ENCODE measurements around the gene HIBADH.

DNA sequence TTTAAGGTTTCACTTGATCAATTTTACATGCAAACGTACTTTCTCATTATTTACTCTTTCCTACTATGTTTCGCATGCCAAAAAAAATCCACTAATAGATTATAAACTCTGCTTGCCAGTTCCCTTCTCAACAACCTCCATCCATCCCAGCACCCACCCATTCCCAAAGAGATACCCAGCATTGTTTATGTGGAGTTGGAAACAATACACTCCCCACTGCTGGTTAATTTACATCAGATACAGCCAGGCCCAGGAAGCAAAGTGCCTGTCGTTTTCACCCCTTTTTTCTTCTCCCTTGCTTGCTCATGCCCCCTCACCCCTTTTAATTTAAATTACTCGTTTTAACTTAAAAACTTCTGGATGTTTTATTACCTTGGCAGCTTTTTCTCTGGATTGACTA lies 59.9 kb downstream of the HIBADH start:
- TF ChIP-seq, protein P1, sequence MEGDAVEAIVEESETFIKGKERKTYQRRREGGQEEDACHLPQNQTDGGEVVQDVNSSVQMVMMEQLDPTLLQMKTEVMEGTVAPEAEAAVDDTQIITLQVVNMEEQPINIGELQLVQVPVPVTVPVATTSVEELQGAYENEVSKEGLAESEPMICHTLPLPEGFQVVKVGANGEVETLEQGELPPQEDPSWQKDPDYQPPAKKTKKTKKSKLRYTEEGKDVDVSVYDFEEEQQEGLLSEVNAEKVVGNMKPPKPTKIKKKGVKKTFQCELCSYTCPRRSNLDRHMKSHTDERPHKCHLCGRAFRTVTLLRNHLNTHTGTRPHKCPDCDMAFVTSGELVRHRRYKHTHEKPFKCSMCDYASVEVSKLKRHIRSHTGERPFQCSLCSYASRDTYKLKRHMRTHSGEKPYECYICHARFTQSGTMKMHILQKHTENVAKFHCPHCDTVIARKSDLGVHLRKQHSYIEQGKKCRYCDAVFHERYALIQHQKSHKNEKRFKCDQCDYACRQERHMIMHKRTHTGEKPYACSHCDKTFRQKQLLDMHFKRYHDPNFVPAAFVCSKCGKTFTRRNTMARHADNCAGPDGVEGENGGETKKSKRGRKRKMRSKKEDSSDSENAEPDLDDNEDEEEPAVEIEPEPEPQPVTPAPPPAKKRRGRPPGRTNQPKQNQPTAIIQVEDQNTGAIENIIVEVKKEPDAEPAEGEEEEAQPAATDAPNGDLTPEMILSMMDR (IDR thresholded peaks at IDR 0.05; ENCODE audit: insufficient read depth, low read length) = no peak
- TF ChIP-seq, protein P2, sequence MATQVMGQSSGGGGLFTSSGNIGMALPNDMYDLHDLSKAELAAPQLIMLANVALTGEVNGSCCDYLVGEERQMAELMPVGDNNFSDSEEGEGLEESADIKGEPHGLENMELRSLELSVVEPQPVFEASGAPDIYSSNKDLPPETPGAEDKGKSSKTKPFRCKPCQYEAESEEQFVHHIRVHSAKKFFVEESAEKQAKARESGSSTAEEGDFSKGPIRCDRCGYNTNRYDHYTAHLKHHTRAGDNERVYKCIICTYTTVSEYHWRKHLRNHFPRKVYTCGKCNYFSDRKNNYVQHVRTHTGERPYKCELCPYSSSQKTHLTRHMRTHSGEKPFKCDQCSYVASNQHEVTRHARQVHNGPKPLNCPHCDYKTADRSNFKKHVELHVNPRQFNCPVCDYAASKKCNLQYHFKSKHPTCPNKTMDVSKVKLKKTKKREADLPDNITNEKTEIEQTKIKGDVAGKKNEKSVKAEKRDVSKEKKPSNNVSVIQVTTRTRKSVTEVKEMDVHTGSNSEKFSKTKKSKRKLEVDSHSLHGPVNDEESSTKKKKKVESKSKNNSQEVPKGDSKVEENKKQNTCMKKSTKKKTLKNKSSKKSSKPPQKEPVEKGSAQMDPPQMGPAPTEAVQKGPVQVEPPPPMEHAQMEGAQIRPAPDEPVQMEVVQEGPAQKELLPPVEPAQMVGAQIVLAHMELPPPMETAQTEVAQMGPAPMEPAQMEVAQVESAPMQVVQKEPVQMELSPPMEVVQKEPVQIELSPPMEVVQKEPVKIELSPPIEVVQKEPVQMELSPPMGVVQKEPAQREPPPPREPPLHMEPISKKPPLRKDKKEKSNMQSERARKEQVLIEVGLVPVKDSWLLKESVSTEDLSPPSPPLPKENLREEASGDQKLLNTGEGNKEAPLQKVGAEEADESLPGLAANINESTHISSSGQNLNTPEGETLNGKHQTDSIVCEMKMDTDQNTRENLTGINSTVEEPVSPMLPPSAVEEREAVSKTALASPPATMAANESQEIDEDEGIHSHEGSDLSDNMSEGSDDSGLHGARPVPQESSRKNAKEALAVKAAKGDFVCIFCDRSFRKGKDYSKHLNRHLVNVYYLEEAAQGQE (IDR thresholded peaks at IDR 0.05; ENCODE audit: insufficient replicate concordance, low read depth) = no peak
- TF ChIP-seq SPI1 (IDR thresholded peaks at IDR 0.05; ENCODE audit: borderline replicate concordance, low read depth) = no peak
- TF ChIP-seq POLR2AphosphoS5 (IDR thresholded peaks at IDR 0.05; ENCODE audit: low read depth) = no peak
